ENCODE measurements around the gene ANXA11. TPM values are rescaled to one million over a fixed set of nuclear protein-coding genes. Genes with fewer than 3 reads are reported as not detected.
A peak's percentile ranks its signal among the peaks of the same experiment; 100 is the strongest.

The ANXA11 gene
- total RNA-seq, 1 experiment from 2014 or later = 68.1 TPM

GRCh38 chr10:80168679-80169380 is 36.5 kb downstream of the ANXA11 start:
- H3K79me1 ChIP-seq (ENCODE audit: insufficient read depth, low read depth, low read length, poor library complexity, severe bottlenecking) = no peaks in the 10 kb centered on the region
- no peaks in the 10 kb centered on the region; the same call in 1 of the 2 replicates for H3K4me1 ChIP-seq (ENCODE audit: insufficient read depth, low read length)
- Mint-ChIP-seq H3K9me3 (no peaks in the 10 kb centered on the region), H3K27me3 (ENCODE audit: low read depth) (peaks cover 1% of the 10 kb centered on the region; the same call in 1 of the 2 replicates), H3K4me3 (no peak overlapping the region), H3K27ac (no peak overlapping the region), H3K4me1 (peaks cover 24 to 36% of the 10 kb centered on the region in 2 experiments), H3K36me3 (ENCODE audit: insufficient read depth in 1 of 3, low read depth in 3 of 3) (peaks cover 0 to 9% (median 8%) of the 10 kb centered on the region in 3 experiments; a peak in 3 of 7 replicates)
- no peak overlapping the region for H2BK15ac ChIP-seq (ENCODE audit: low read depth, low read length)
- no peak overlapping the region for H4K5ac ChIP-seq (ENCODE audit: insufficient read length, low read depth, low read length)
- H3K18ac ChIP-seq (ENCODE audit: insufficient read length, low read depth, low read length) = no peak overlapping the region
- DNase-seq = peak; percentile 53
- no peak overlapping the region for H2BK12ac ChIP-seq (ENCODE audit: insufficient read length, low read depth, low read length)
- no peaks in the 10 kb centered on the region; the same call in 1 of the 2 replicates for H3K79me2 ChIP-seq (ENCODE audit: insufficient read depth, low read length)
- no peaks in the 10 kb centered on the region for H3K9me3 ChIP-seq (ENCODE audit: control insufficient read depth, low read depth, low read length)
- H4K91ac ChIP-seq (ENCODE audit: insufficient read length, low read depth, low read length) = no peak overlapping the region
- H3K56ac ChIP-seq (ENCODE audit: insufficient read length, low read depth, low read length) = no peak overlapping the region
- H2BK5ac ChIP-seq (ENCODE audit: insufficient read length, low read length) = no peak overlapping the region
- no peak overlapping the region for H3K4ac ChIP-seq (ENCODE audit: low read depth, low read length)
- no peak overlapping the region for H3K27ac ChIP-seq (ENCODE audit: insufficient read length, low read depth, low read length)
- no peak overlapping the region for H3K14ac ChIP-seq (ENCODE audit: insufficient read depth, low read length)
- H3T11ph ChIP-seq (ENCODE audit: low read length) = no peak overlapping the region
- H2AFZ ChIP-seq (ENCODE audit: low read length) = no peak overlapping the region
- WGBS (ENCODE audit: extremely low coverage, insufficient read length, low lambda C conversion rate) = no CpG with 5 or more reads among the region's 13 CpGs
- no peak overlapping the region for H4K8ac ChIP-seq (replicated peaks; ENCODE audit: insufficient read length, low read depth, low read length)
- no peak overlapping the region for H3K4me2 ChIP-seq (ENCODE audit: insufficient read depth, insufficient read length, low read length)
- TF ChIP-seq, protein P1, sequence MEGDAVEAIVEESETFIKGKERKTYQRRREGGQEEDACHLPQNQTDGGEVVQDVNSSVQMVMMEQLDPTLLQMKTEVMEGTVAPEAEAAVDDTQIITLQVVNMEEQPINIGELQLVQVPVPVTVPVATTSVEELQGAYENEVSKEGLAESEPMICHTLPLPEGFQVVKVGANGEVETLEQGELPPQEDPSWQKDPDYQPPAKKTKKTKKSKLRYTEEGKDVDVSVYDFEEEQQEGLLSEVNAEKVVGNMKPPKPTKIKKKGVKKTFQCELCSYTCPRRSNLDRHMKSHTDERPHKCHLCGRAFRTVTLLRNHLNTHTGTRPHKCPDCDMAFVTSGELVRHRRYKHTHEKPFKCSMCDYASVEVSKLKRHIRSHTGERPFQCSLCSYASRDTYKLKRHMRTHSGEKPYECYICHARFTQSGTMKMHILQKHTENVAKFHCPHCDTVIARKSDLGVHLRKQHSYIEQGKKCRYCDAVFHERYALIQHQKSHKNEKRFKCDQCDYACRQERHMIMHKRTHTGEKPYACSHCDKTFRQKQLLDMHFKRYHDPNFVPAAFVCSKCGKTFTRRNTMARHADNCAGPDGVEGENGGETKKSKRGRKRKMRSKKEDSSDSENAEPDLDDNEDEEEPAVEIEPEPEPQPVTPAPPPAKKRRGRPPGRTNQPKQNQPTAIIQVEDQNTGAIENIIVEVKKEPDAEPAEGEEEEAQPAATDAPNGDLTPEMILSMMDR (conservative IDR thresholded peaks at IDR 0.05) = peak; percentile 70
- no peak overlapping the region for H3K23ac ChIP-seq (ENCODE audit: insufficient read length, low read depth, low read length)
- H2AK5ac ChIP-seq (ENCODE audit: insufficient read length, low read length) = no peak overlapping the region
- no peak overlapping the region for H2BK120ac ChIP-seq (ENCODE audit: low read depth, low read length, poor library complexity, severe bottlenecking)
- no peak overlapping the region for H2BK20ac ChIP-seq (ENCODE audit: low read depth, low read length, poor library complexity, severe bottlenecking)
- H3K23me2 ChIP-seq (ENCODE audit: insufficient read length, low read depth, low read length, poor library complexity, severe bottlenecking) = no peaks in the 10 kb centered on the region
- no peak overlapping the region for H3K9ac ChIP-seq (ENCODE audit: extremely low read depth, insufficient read length, low read length)
- no peaks in the 10 kb centered on the region for H3K27me3 ChIP-seq (ENCODE audit: insufficient read depth, low read length)
- no peaks in the 10 kb centered on the region for H4K20me1 ChIP-seq (ENCODE audit: control insufficient read depth, insufficient read depth, insufficient read length)

Data from H9 (cell line).